22Rv1 (cell line): ENCODE results near the gene OPRPN.

ENCODE experiments used
- CTCF ChIP-seq: fragments of 450-650 bp; IDR thresholded peaks from 2 replicates; pipeline ENCODE4 v1.5.1; 2017; ENCODE audit warnings: mild to moderate bottlenecking
- ZFX ChIP-seq: fragments of 450-650 bp; IDR thresholded peaks from 2 replicates; pipeline ENCODE4 v1.6.1; 2017; ENCODE audit warnings: antibody characterized with exemption, borderline replicate concordance

DNA sequence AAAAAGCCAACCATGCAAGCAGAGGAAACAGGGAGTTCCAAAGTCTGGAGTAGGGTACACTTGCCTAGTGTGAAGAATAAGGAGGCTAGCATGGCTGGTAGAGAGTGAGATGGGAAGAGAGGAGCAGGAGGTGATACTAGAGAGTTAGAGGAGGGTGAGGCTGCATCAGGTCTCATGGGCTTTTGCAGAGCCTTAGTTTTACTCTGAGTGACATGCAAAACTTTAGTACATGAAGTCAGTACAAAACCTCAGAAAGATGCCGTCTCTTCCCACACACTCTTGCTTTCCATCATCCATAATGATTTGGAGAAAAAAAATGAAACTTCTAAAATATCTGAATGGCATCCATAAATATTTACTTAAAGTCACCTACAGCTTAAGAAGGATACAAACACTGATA, 5.0 kb downstream of the OPRPN start:
- TF ChIP-seq CTCF (no peak), ZFX (no peak)
